ENCODE results near the gene REEP3.

Gene REEP3

GRCh38 chr10:63481815-63482421 is 39.3 kb upstream of the REEP3 start:
- Histone ChIP-seq H3K18ac (ENCODE audit: low read length) (no peak overlapping the region), H3K4me2 (ENCODE audit: low read length) (no peak overlapping the region), H3K79me1 (ENCODE audit: low read length) (peaks cover 8% of the 10 kb centered on the region), H3K27me3 (ENCODE audit: insufficient read depth, low read length, poor library complexity) (no peaks in the 10 kb centered on the region), H2AK5ac (ENCODE audit: low read length) (no peak overlapping the region), H3K4ac (ENCODE audit: low read depth, low read length) (no peak overlapping the region), H3K23ac (ENCODE audit: low read length) (no peak overlapping the region), H4K8ac (ENCODE audit: low read depth, low read length) (no peak overlapping the region), H3K27ac (ENCODE audit: low read depth, low read length) (no peak overlapping the region), H3K9ac (ENCODE audit: low read length) (no peak overlapping the region), H3K79me2 (ENCODE audit: control insufficient read depth, insufficient read depth, low read length) (peaks cover 21% of the 10 kb centered on the region), H3K56ac (ENCODE audit: low read length) (no peak overlapping the region), H3K36me3 (ENCODE audit: control insufficient read depth, insufficient read depth, low read length) (no peaks in the 10 kb centered on the region), H2BK15ac (replicated peaks; ENCODE audit: low read depth) (no peak overlapping the region), H3K4me1 (ENCODE audit: control insufficient read depth, low read depth, low read length) (peaks cover 13% of the 10 kb centered on the region), H3K4me3 (ENCODE audit: low read length) (no peak overlapping the region), H2BK5ac (ENCODE audit: low read length) (no peak overlapping the region), H4K5ac (ENCODE audit: low read length) (no peak overlapping the region), H2BK120ac (ENCODE audit: low read depth, low read length) (no peak overlapping the region)
- no CpG with 5 or more reads among the region's 6 CpGs for WGBS (ENCODE audit: extremely low coverage, insufficient coverage, low lambda C conversion rate)
- no peak for DNase-seq

- Histone ChIP-seq H3K36me3 (ENCODE audit: control insufficient read depth, insufficient read depth, low read length) (no peaks in the 10 kb centered on the region), H3K23ac (ENCODE audit: low read length) (no peak overlapping the region), H3K56ac (ENCODE audit: low read length) (no peak overlapping the region), H4K5ac (ENCODE audit: low read length) (no peak overlapping the region), H2BK5ac (ENCODE audit: low read length) (no peak overlapping the region), H2AK5ac (ENCODE audit: low read length) (no peak overlapping the region), H3K79me1 (ENCODE audit: low read length) (peaks cover 10% of the 10 kb centered on the region), H3K4me3 (ENCODE audit: low read length) (no peak overlapping the region), H4K8ac (ENCODE audit: low read depth, low read length) (no peak overlapping the region), H3K4me1 (ENCODE audit: control insufficient read depth, low read depth, low read length) (peaks cover 11% of the 10 kb centered on the region), H3K79me2 (ENCODE audit: control insufficient read depth, insufficient read depth, low read length) (peaks cover 26% of the 10 kb centered on the region), H3K9ac (ENCODE audit: low read length) (no peak overlapping the region), H3K27ac (ENCODE audit: low read depth, low read length) (no peak overlapping the region), H2BK15ac (replicated peaks; ENCODE audit: low read depth) (no peak overlapping the region), H3K4ac (ENCODE audit: low read depth, low read length) (no peak overlapping the region), H2BK120ac (ENCODE audit: low read depth, low read length) (no peak overlapping the region), H3K18ac (ENCODE audit: low read length) (no peak overlapping the region), H3K4me2 (ENCODE audit: low read length) (no peak overlapping the region), H3K27me3 (ENCODE audit: insufficient read depth, low read length, poor library complexity) (no peaks in the 10 kb centered on the region)
- no CpG with 5 or more reads among the region's 1 CpG for WGBS (ENCODE audit: extremely low coverage, insufficient coverage, low lambda C conversion rate)
- no peak for DNase-seq
Observed at GRCh38 chr10:63483983-63484382, 37.2 kb upstream of the REEP3 start.

GRCh38 chr10:63487990-63488389 is 33.2 kb upstream of the REEP3 start:
- WGBS (ENCODE audit: extremely low coverage, insufficient coverage, low lambda C conversion rate): no CpG with 5 or more reads among the region's 3 CpGs
- no peak overlapping the region for H2BK15ac ChIP-seq (replicated peaks; ENCODE audit: low read depth)
- no peaks in the 10 kb centered on the region for H3K27me3 ChIP-seq (ENCODE audit: insufficient read depth, low read length, poor library complexity)
- no peak for DNase-seq
- H3K56ac ChIP-seq (ENCODE audit: low read length): no peak overlapping the region
- H3K23ac ChIP-seq (ENCODE audit: low read length): no peak overlapping the region
- no peak overlapping the region for H3K4me2 ChIP-seq (ENCODE audit: low read length)
- H2BK5ac ChIP-seq (ENCODE audit: low read length): no peak overlapping the region
- peaks cover 17% of the 10 kb centered on the region for H3K79me1 ChIP-seq (ENCODE audit: low read length)
- no peak overlapping the region for H4K8ac ChIP-seq (ENCODE audit: low read depth, low read length)
- H3K18ac ChIP-seq (ENCODE audit: low read length): no peak overlapping the region
- H3K79me2 ChIP-seq (ENCODE audit: control insufficient read depth, insufficient read depth, low read length): peaks cover 30% of the 10 kb centered on the region
- no peak overlapping the region for H4K5ac ChIP-seq (ENCODE audit: low read length)
- no peak overlapping the region for H3K27ac ChIP-seq (ENCODE audit: low read depth, low read length)
- H3K9ac ChIP-seq (ENCODE audit: low read length): no peak overlapping the region
- H3K36me3 ChIP-seq (ENCODE audit: control insufficient read depth, insufficient read depth, low read length): no peaks in the 10 kb centered on the region
- no peak overlapping the region for H2AK5ac ChIP-seq (ENCODE audit: low read length)
- peaks cover 11% of the 10 kb centered on the region for H3K4me1 ChIP-seq (ENCODE audit: control insufficient read depth, low read depth, low read length)
- H3K4me3 ChIP-seq (ENCODE audit: low read length): no peak overlapping the region
- no peak overlapping the region for H3K4ac ChIP-seq (ENCODE audit: low read depth, low read length)
- H2BK120ac ChIP-seq (ENCODE audit: low read depth, low read length): no peak overlapping the region

- Histone ChIP-seq H3K9ac (ENCODE audit: low read length) (no peak overlapping the region), H3K4me2 (ENCODE audit: low read length) (no peak overlapping the region), H3K27ac (ENCODE audit: low read depth, low read length) (no peak overlapping the region), H3K4me3 (ENCODE audit: low read length) (no peak overlapping the region), H3K56ac (ENCODE audit: low read length) (no peak overlapping the region), H4K5ac (ENCODE audit: low read length) (no peak overlapping the region), H3K4ac (ENCODE audit: low read depth, low read length) (no peak overlapping the region), H2BK5ac (ENCODE audit: low read length) (no peak overlapping the region), H3K27me3 (ENCODE audit: insufficient read depth, low read length, poor library complexity) (no peaks in the 10 kb centered on the region), H3K79me1 (ENCODE audit: low read length) (peaks cover 15% of the 10 kb centered on the region), H3K36me3 (ENCODE audit: control insufficient read depth, insufficient read depth, low read length) (no peaks in the 10 kb centered on the region), H2AK5ac (ENCODE audit: low read length) (no peak overlapping the region), H2BK120ac (ENCODE audit: low read depth, low read length) (no peak overlapping the region), H3K18ac (ENCODE audit: low read length) (no peak overlapping the region), H3K23ac (ENCODE audit: low read length) (no peak overlapping the region), H3K4me1 (ENCODE audit: control insufficient read depth, low read depth, low read length) (peaks cover 11% of the 10 kb centered on the region), H3K79me2 (ENCODE audit: control insufficient read depth, insufficient read depth, low read length) (peaks cover 30% of the 10 kb centered on the region), H2BK15ac (replicated peaks; ENCODE audit: low read depth) (no peak overlapping the region), H4K8ac (ENCODE audit: low read depth, low read length) (no peak overlapping the region)
- DNase-seq: no peak
- WGBS (ENCODE audit: extremely low coverage, insufficient coverage, low lambda C conversion rate): no CpG with 5 or more reads among the region's 3 CpGs
Observed at GRCh38 chr10:63489838-63490237, 31.4 kb upstream of the REEP3 start.

GRCh38 chr10:63491588-63492316 is 29.4 kb upstream of the REEP3 start:
- Histone ChIP-seq H4K8ac (ENCODE audit: low read depth, low read length) (no peak overlapping the region), H3K79me1 (ENCODE audit: low read length) (peaks cover 12% of the 10 kb centered on the region), H3K27me3 (ENCODE audit: insufficient read depth, low read length, poor library complexity) (no peaks in the 10 kb centered on the region), H3K79me2 (ENCODE audit: control insufficient read depth, insufficient read depth, low read length) (peaks cover 29% of the 10 kb centered on the region), H3K4me3 (ENCODE audit: low read length) (no peak overlapping the region), H3K4ac (ENCODE audit: low read depth, low read length) (no peak overlapping the region), H3K4me2 (ENCODE audit: low read length) (no peak overlapping the region), H3K4me1 (ENCODE audit: control insufficient read depth, low read depth, low read length) (peaks cover 4% of the 10 kb centered on the region), H3K18ac (ENCODE audit: low read length) (no peak overlapping the region), H2AK5ac (ENCODE audit: low read length) (no peak overlapping the region), H3K36me3 (ENCODE audit: control insufficient read depth, insufficient read depth, low read length) (no peaks in the 10 kb centered on the region), H3K9ac (ENCODE audit: low read length) (no peak overlapping the region), H4K5ac (ENCODE audit: low read length) (no peak overlapping the region), H2BK5ac (ENCODE audit: low read length) (no peak overlapping the region), H2BK15ac (replicated peaks; ENCODE audit: low read depth) (no peak overlapping the region), H2BK120ac (ENCODE audit: low read depth, low read length) (no peak overlapping the region), H3K56ac (ENCODE audit: low read length) (no peak overlapping the region), H3K27ac (ENCODE audit: low read depth, low read length) (no peak overlapping the region), H3K23ac (ENCODE audit: low read length) (no peak overlapping the region)
- WGBS (ENCODE audit: extremely low coverage, insufficient coverage, low lambda C conversion rate): no CpG with 5 or more reads among the region's 8 CpGs
- peak; percentile 67 for DNase-seq
